D721Med (cell line): ENCODE measurements around the gene TNRC6C.

Experiments used
- DNase-seq: peaks from one replicate; pipeline ENCODE4 v3.0.0; 2011; ENCODE audit warnings: low spot score; ENCODE audit not compliant: insufficient read length
- FAIRE-seq: peaks from 2 replicates; lab custom pipeline; 2011; peaks lifted over from hg19 to GRCh38; lab: Jason Lieb, UNC
- TF ChIP-seq, protein P1 (sequence below): IDR thresholded peaks from 2 replicates; pipeline ENCODE4 v1.5.1; 2012; ENCODE audit warnings: mild to moderate bottlenecking, control low read depth; ENCODE audit not compliant: insufficient read depth; ENCODE audit errors: missing control alignments

Gene TNRC6C

DNA sequence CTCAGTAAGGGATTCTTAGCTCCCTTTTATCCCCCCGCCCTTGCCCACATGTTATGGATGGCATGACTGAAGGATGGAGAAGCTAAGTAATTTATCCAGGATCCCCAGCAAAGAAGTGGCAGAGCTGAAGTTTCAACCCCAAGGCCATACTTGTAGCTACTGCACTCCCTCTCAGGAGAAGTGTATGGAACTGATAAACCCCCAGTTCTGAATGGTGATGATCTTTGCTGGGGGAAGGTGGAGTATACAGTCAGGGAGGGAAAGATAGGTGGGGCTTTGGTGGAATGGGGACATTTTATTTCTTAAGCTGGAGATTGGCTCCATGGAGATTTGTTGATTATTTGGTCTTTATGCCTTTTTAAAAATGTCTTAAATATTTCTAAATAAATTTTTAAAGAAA lies 58.3 kb downstream of the TNRC6C start:
- FAIRE-seq (no peak), DNase-seq (no peak)
- TF ChIP-seq, protein P1, sequence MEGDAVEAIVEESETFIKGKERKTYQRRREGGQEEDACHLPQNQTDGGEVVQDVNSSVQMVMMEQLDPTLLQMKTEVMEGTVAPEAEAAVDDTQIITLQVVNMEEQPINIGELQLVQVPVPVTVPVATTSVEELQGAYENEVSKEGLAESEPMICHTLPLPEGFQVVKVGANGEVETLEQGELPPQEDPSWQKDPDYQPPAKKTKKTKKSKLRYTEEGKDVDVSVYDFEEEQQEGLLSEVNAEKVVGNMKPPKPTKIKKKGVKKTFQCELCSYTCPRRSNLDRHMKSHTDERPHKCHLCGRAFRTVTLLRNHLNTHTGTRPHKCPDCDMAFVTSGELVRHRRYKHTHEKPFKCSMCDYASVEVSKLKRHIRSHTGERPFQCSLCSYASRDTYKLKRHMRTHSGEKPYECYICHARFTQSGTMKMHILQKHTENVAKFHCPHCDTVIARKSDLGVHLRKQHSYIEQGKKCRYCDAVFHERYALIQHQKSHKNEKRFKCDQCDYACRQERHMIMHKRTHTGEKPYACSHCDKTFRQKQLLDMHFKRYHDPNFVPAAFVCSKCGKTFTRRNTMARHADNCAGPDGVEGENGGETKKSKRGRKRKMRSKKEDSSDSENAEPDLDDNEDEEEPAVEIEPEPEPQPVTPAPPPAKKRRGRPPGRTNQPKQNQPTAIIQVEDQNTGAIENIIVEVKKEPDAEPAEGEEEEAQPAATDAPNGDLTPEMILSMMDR, result no peak

DNA sequence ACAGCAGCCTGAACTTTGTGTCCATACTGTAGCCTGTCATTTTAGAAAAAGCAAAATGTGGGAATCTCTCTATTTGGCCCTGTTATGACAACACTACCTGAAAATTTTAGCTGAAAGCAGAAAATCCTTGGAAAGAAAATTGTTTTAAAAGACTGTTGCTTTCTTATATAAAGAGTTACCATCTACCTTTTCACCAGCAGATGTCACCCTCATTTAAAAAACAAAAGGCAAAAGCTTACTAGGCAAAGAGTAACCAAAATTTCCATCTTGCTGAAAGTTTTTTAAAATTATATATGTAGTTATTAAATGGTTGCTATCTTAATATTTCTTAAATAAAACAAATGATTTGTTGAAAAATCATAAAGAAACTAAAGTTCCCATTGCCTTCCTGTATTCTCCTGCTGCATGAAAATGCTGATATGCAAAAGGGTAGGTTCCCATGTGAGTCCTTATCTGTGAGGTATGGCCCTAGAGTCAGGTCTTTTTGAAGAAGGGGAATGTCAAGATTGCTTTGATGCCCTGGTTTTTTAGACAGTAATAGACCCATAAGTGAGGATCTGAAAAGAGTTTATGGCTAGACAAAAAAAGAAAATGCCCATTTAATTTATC lies 61.0 kb downstream of the TNRC6C start:
- no peak for DNase-seq
- TF ChIP-seq, protein P1, result peak; percentile 78
- no peak for FAIRE-seq

DNA sequence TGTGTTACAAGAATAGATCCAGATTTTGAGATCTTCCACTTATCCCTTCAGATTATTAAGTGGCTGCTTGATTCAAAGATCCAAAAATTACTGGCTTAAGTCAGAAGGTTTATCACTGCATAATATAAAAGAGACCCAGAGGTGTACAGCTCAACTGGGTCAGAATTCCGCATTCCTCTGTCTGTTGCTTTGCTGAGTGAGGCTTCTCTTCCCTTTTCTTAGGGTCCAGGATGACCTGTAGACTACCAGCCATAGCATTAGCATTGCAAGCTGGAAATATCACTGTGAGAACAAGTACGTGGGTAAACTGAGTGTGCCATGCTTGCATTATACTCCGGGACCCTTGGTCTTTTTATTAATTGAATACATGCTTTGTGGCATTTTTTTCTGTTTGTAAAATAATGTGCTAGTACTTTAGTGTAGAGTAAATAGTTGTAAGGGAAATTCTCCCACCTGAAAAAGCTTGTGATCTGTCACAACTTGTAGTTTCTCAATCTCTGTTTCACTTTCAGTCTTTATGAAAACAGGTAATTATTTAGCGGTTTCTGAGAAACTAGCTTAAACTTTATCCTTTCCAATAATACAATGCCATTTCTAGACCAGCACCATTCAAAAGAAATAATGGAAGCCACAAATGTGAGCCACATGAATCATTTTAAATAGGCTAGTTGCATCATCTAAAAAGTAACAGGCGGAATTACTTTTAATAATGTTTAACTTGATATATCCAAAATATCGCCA lies 61.6 kb downstream of the TNRC6C start:
- TF ChIP-seq, protein P1, result no peak
- FAIRE-seq (no peak), DNase-seq (no peak)

GRCh38 chr17:78020717-78021108 lies 62.2 kb downstream of the TNRC6C start:
- no peak for FAIRE-seq
- DNase-seq, result no peak
- TF ChIP-seq, protein P1, result no peak

GRCh38 chr17:78022425-78022824 lies 63.9 kb downstream of the TNRC6C start:
- FAIRE-seq (no peak), DNase-seq (no peak)
- TF ChIP-seq, protein P1, result no peak

DNA sequence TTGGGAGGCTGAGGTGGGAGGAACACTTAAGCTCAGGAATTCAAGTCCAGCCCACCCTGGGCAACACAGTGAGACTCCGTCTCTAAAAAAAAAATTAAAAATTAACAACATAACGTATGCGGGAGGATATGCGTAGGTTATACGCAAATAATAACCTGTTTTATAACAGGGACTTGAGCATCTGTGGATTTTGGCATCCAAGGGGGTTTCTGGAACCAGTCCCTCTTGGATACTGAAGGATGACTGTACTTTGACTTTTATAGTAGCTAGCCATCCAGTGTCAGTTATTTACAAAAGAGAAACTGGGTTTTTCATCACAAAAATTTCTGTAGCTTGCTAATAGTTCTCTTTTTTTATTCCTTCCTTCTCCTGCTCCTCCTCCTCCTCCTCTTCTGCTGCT lies 64.5 kb downstream of the TNRC6C start:
- FAIRE-seq (no peak), DNase-seq (no peak)
- TF ChIP-seq, protein P1, result no peak

DNA sequence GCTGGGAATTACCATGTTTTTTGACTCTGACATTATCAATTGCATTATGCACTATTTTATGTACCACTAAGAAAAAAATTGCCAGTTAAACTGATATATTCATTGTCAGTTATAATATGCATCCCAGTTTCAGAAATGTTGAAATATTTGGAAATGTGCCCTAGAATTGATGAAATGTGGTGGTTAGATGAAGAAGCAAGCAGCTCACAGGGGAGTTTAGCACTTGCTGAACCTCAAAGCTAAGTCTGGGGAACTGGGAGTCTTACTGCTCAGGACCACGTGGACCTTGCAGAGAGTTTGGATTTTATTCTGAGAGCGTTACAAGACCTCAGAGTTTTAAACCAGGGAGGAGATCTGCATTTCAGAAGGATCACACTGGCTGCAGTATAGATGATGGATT lies 67.9 kb downstream of the TNRC6C start:
- no peak for FAIRE-seq
- DNase-seq, result no peak
- TF ChIP-seq, protein P1, result no peak
